HG03064 (cell line): ENCODE data around the gene HNRNPUL2.

Experiments
- ATAC-seq: cut with Tn5 transposase; IDR thresholded peaks from one replicate; pipeline ENCODE4 v1.9.1; 2021; ENCODE audit warnings: low read depth; ENCODE audit not compliant: unreplicated experiment

Gene HNRNPUL2

DNA sequence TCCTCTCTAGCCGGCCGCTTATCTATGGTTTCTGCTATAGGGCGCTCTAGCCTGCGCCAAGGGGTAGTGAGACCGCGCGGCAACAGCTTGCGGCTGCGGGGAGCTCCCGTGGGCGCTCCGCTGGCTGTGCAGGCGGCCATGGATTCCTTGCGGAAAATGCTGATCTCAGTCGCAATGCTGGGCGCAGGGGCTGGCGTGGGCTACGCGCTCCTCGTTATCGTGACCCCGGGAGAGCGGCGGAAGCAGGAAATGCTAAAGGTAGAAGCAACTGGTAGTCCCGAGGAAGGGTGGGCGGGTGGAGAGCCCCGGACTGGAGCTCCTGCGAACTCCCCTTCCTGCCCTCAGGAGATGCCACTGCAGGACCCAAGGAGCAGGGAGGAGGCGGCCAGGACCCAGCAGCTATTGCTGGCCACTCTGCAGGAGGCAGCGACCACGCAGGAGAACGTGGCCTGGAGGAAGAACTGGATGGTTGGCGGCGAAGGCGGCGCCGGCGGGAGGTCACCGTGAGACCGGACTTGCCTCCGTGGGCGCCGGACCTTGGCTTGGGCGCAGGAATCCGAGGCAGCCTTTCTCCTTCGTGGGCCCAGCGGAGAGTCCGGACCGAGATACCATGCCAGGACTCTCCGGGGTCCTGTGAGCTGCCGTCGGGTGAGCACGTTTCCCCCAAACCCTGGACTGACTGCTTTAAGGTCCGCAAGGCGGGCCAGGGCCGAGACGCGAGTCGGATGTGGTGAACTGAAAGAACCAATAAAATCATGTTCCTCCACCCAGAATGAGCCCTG lies 55.5 kb downstream of the HNRNPUL2 start, which contains the start of the genes LBHD1 and UQCC3:
TSS of gene LBHD1 (minus strand) at position 660 of the 782 bp plus-strand sequence. CDS start 2,236 bp downstream, outside the sequence.
TSS of gene UQCC3 (plus strand) at position 66 of the 782 bp plus-strand sequence. CDS start at position 139, 73 bp downstream.
- ATAC-seq = no peak

DNA sequence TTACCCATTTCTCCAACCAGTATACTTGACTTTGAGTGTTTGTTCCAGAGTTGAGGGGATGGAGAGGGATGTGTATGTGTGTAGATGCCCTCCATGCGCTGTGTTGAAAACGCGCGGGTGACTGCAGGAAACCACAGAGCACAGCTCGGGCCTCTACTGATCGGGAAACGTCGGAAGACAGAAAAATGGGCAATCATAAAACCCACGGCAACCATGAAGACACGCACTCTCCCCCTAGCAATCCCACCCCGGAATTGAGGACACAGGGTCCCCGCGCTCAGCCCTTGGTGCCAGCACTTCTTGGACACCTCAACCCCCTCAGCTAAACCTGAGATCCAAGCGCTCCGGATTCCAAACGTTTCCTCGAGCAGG lies 56.0 kb downstream of the HNRNPUL2 start:
- no peak for ATAC-seq

- ATAC-seq = no peak
These were observed 57.7 kb downstream of the HNRNPUL2 start for GRCh38 chr11:62669420-62670161.

DNA sequence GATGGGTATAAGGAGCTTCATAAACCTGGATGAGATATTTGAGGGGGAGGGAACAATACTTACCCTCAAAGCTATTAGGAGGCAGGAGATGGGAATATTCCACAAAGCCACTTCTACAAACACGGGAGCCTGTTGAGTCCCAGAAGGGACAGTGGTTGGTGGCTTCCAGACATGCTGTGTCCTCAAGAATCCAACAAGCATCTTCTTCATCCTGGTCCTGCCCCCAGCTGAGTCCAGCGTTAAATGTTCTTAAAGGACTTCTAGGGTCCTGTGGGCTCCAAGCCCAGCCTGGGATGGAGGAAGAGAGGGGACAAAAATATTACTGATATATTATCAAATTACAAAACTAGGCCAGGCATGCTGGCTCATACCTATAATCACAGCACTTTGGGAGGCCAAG lies 59.8 kb downstream of the HNRNPUL2 start:
- no peak for ATAC-seq

- no peak for ATAC-seq
These were observed 60.9 kb downstream of the HNRNPUL2 start for GRCh38 chr11:62666259-62666926.

GRCh38 chr11:62665599-62666258 lies 61.5 kb downstream of the HNRNPUL2 start:
- ATAC-seq = no peak

DNA sequence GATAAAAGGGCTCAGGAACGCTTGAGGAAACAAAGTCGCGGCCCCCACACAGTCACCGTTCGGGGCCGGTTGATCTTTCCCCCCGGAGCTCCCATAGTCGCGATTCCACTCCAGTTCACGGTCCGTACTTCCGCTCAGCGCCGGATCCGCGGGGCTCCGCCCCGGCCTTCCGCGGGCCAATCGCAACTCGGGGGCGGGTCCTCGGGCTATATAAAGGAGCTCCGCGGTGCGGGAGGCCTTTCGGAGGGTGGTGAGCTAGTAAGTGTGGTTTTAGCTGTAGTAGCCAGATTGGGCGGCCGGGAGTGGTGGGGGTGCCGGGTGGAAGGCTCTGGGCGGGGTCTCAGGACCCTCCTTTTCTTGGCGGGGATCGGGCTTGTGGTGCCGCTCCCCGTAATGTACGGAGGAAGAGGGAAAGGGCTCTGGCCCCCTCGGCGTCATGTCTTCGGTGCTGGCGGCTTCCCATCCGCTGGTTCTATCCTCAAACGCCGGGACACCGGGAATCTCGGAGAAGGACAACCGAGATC lies 62.1 kb downstream of the HNRNPUL2 start, which contains the start of the genes C11orf98 and CSKMT:
TSS of gene C11orf98 (minus strand) at position 136 of the 524 bp plus-strand sequence. CDS start at position 95, 41 bp downstream.
TSS of gene CSKMT (plus strand) at position 238 of the 524 bp plus-strand sequence. CDS start 568 bp downstream, outside the sequence.
- ATAC-seq = peak; percentile 74

- ATAC-seq = peak; percentile 29
These were observed 62.7 kb downstream of the HNRNPUL2 start for GRCh38 chr11:62664405-62665074.
